Kidney (tissue), 14 donors: ENCODE measurements around the gene GMDS. TPM values are rescaled to one million over a fixed set of nuclear protein-coding genes. Genes with fewer than 3 reads are reported as not detected.

ENCODE experiments used
- DNase-seq, 5 donors: peaks; one replicate each; pipeline ENCODE4 v3.0.0-alpha.2; 2013 to 2020
- FAIRE-seq: peaks from 2 replicates; lab custom pipeline; 2012; peaks lifted over from hg19 to GRCh38; lab: Jason Lieb, UNC
- H3K27ac ChIP-seq, 2 donors: one replicate each; pipeline ENCODE4 v1.7.0; 2013; ENCODE audit warnings: low read depth in 2 of 2, low read length in 2 of 2, inconsistent platforms in 1 of 2
- H3K27me3 ChIP-seq: one replicate; pipeline ENCODE4 v1.7.1; 2013; ENCODE audit warnings: low read length, inconsistent platforms; ENCODE audit not compliant: control insufficient read depth, insufficient read depth
- H3K36me3 ChIP-seq, 3 donors: one replicate each; pipeline versions ENCODE4 v1.7.0 to v1.7.1; 2013; ENCODE audit warnings: low read length in 3 of 3, control low read depth in 1 of 3, inconsistent platforms in 1 of 3; ENCODE audit not compliant: insufficient read depth in 3 of 3, control insufficient read depth in 2 of 3
- H3K4me1 ChIP-seq, 3 donors: one replicate each; pipeline versions ENCODE4 v1.7.0 to v1.7.1; 2013; ENCODE audit warnings: low read length in 3 of 3, inconsistent platforms in 1 of 3, low read depth in 1 of 3; ENCODE audit not compliant: control insufficient read depth in 2 of 3, insufficient read depth in 2 of 3
- H3K4me3 ChIP-seq, 3 donors: one replicate each; pipeline versions ENCODE4 v1.7.0 to v1.8.1; 2013; ENCODE audit warnings: low read length in 3 of 3, control low read depth in 1 of 3, inconsistent platforms in 1 of 3
- H3K9ac ChIP-seq, 3 donors: one replicate each; pipeline versions ENCODE4 v1.7.0 to v1.7.1; 2013; ENCODE audit warnings: low read length in 3 of 3, control low read depth in 1 of 3, inconsistent platforms in 1 of 3
- H3K9me3 ChIP-seq, 3 donors: one replicate each; pipeline versions ENCODE4 v1.7.0 to v1.7.1; 2013; ENCODE audit warnings: low read length in 3 of 3, control low read depth in 1 of 3, inconsistent platforms in 1 of 3; ENCODE audit not compliant: control insufficient read depth in 2 of 3, insufficient read depth in 1 of 3
- intact Hi-C: fragments of 100-400 bp; cut with DNase I; formaldehyde crosslinking; loops from one replicate; pipeline ENCODE4 v1.11.1; 2022
- polyA plus RNA-seq: library from polyadenylated mRNA; stranded (reverse); fragments of 350-450 nt; fragmentation: Illumina TruSeq; extraction: RNeasy Lipid Tissue Mini Kit (QIAGEN cat#74804); gene quantifications from one replicate; pipeline ENCODE4 v1.2.3, GENCODE V29; 2014; ENCODE audit warnings: low read depth, low replicate concordance; ENCODE audit not compliant: insufficient read depth
- total RNA-seq: library from RNA; stranded (reverse); fragmentation: NEBNext Ultra II Directional; extraction: Animal tissue kit (Norgen Biotek cat#: 25700); gene quantifications from one replicate; pipeline ENCODE4 v1.2.1, GENCODE V29; 2021
- TF ChIP-seq, protein P1 (sequence below): IDR thresholded peaks from 3 replicates; pipeline ENCODE4 v1.5.1; 2012; ENCODE audit warnings: mild to moderate bottlenecking, moderate library complexity, borderline replicate concordance; ENCODE audit not compliant: insufficient read depth; ENCODE audit errors: extremely low read depth
- donor health status: control.
- donor health status: control.
- donor health status: control.
- donor health status: control.
- donor health status: control.
- donor health status: DM: yes; HTN: yes; CAD: no.
- donor health status: Normal renal cell carcinoma (clear cell type).

The GMDS gene
- total and polyA plus RNA-seq, 2 donors from 2014 or later = 49.6 to 63.7 TPM

DNA sequence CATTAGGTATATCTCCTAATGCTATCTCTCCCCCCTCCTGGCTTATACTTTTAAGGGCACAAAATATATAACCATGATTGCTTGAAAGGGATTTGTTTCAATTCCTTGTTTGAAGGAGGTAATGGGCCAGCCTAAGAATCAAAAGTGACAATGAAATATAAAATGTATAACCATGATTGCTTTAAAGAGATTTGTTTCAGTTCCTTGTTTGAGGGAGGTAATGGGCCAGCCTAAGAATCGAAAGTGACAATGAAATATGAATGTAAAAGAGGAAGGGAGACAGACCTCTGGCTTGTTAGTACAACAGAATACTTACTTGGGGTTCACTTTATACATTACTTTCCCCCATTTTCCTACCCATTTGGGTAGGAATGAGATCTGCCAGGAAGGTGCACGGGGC, 580.2 kb downstream of the GMDS start:
- H3K9me3 ChIP-seq = no peaks in the 10 kb centered on the region
- no peaks in the 10 kb centered on the region for H3K27me3 ChIP-seq
- DNase-seq (no peak), FAIRE-seq (no peak)
- no peak overlapping the region for H3K4me3 ChIP-seq
- H3K9ac ChIP-seq = no peak overlapping the region
- no peaks in the 10 kb centered on the region for H3K36me3 ChIP-seq
- no peak overlapping the region for H3K27ac ChIP-seq
- H3K4me1 ChIP-seq = no peaks in the 10 kb centered on the region
- TF ChIP-seq, protein P1, sequence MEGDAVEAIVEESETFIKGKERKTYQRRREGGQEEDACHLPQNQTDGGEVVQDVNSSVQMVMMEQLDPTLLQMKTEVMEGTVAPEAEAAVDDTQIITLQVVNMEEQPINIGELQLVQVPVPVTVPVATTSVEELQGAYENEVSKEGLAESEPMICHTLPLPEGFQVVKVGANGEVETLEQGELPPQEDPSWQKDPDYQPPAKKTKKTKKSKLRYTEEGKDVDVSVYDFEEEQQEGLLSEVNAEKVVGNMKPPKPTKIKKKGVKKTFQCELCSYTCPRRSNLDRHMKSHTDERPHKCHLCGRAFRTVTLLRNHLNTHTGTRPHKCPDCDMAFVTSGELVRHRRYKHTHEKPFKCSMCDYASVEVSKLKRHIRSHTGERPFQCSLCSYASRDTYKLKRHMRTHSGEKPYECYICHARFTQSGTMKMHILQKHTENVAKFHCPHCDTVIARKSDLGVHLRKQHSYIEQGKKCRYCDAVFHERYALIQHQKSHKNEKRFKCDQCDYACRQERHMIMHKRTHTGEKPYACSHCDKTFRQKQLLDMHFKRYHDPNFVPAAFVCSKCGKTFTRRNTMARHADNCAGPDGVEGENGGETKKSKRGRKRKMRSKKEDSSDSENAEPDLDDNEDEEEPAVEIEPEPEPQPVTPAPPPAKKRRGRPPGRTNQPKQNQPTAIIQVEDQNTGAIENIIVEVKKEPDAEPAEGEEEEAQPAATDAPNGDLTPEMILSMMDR = no peak
- intact Hi-C loops = no loop called here

DNA sequence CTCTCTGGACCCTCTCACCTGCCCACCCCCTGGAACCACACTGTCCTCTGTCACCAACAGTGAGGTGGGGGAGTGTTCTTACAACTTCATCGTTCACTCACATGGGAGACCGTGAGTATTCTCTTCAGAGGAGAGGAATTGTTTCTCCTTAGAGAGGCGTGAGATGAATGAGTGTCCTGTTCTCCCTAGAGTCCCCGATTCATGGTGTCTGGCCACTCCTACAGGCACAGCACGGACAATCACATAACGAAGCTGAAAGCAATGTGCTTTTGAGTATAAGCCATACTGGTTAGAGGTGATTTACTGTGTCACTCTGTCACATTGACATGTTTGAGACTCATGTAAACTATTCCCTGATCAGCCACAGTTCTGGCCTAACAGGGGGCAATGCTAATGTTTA, 581.1 kb downstream of the GMDS start:
- H3K9ac ChIP-seq = no peak overlapping the region
- no peaks in the 10 kb centered on the region for H3K9me3 ChIP-seq
- DNase-seq (no peak), FAIRE-seq (no peak)
- no peaks in the 10 kb centered on the region for H3K36me3 ChIP-seq
- H3K4me1 ChIP-seq = no peaks in the 10 kb centered on the region
- no peak overlapping the region for H3K4me3 ChIP-seq
- no peak overlapping the region for H3K27ac ChIP-seq
- intact Hi-C loops = no loop called here
- TF ChIP-seq, protein P1 = no peak
- no peaks in the 10 kb centered on the region for H3K27me3 ChIP-seq

DNA sequence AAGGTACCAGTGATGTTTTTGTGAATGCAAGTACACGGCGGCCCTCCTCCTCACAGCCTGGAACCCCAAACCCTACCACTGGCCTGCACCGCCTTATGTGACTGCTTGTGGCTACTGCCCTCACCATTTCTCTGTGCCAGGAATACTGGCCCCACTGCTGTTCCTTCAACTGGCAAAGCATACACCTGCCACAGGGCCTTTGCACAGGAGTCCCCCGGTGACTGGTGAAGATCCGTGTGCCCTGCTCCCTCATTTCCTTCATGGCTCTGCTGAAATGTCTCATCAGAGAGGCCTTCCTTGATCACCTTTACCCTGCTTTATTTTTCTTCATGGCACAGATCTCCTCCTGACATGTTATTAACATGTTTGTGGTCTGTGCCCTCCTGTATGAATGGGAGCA, 581.9 kb downstream of the GMDS start:
- DNase-seq (no peak), FAIRE-seq (no peak)
- Histone ChIP-seq H3K27ac (no peak overlapping the region), H3K36me3 (no peaks in the 10 kb centered on the region), H3K9me3 (no peaks in the 10 kb centered on the region), H3K4me3 (no peak overlapping the region), H3K27me3 (no peaks in the 10 kb centered on the region), H3K9ac (no peak overlapping the region), H3K4me1 (no peaks in the 10 kb centered on the region)
- TF ChIP-seq, protein P1 = no peak
- intact Hi-C loops = no loop called here

DNA sequence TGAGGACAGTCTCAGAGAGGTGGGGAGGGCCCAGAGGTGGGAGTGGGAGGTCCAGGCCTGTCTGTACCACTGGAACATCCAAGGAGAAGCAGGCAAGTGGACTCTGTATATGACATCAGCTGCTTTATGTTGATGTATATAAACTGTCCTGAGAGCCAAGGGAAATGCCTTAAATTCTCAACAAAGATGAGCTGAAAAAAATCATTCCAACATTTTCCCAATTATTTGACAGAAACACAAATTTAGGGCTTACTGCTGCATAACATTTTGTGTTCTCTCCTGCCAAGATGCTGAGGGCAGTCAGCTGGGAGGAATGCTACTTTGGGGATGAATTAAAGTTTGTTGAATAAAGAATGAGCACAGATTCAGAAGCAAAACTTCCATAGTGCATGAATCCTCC, 582.9 kb downstream of the GMDS start:
- H3K9me3 ChIP-seq = no peaks in the 10 kb centered on the region
- TF ChIP-seq, protein P1 = no peak
- no peak overlapping the region for H3K4me3 ChIP-seq
- intact Hi-C loops = no loop called here
- H3K4me1 ChIP-seq = peaks cover 0 to 2% (median 0%) of the 10 kb centered on the region in 3 donors
- H3K36me3 ChIP-seq = no peaks in the 10 kb centered on the region
- no peak overlapping the region for H3K27ac ChIP-seq
- H3K9ac ChIP-seq = no peak overlapping the region
- DNase-seq = peak in 1 of 5 donors; percentile 71
- H3K27me3 ChIP-seq = no peaks in the 10 kb centered on the region
- FAIRE-seq = no peak
